ENCODE measurements around the gene MMP3. TPM values are rescaled to one million over a fixed set of nuclear protein-coding genes. Genes with fewer than 3 reads are reported as not detected.

MMP3 gene
- total RNA-seq, 1 experiment from 2014 or later, result not detected

GRCh38 chr11:102791271-102792036, 52.0 kb downstream of the MMP3 start:
- Histone ChIP-seq H3K4me2 (ENCODE audit: insufficient read depth, insufficient read length, low read length) (no peak overlapping the region), H2BK5ac (ENCODE audit: insufficient read length, low read length) (no peak overlapping the region), H4K91ac (ENCODE audit: insufficient read length, low read depth, low read length) (no peak overlapping the region), H3K27ac (ENCODE audit: insufficient read length, low read depth, low read length) (no peak overlapping the region), H3K9ac (ENCODE audit: extremely low read depth, insufficient read length, low read length) (no peak overlapping the region), H3K27me3 (ENCODE audit: insufficient read depth, low read length) (no peaks in the 10 kb centered on the region), H3K23me2 (ENCODE audit: insufficient read length, low read depth, low read length, poor library complexity, severe bottlenecking) (no peaks in the 10 kb centered on the region), H2BK12ac (ENCODE audit: insufficient read length, low read depth, low read length) (no peak overlapping the region), H3K56ac (ENCODE audit: insufficient read length, low read depth, low read length) (no peak overlapping the region), H4K5ac (ENCODE audit: insufficient read length, low read depth, low read length) (no peak overlapping the region), H3K79me2 (ENCODE audit: insufficient read depth, low read length) (no peaks in the 10 kb centered on the region), H2BK120ac (ENCODE audit: low read depth, low read length, poor library complexity, severe bottlenecking) (no peak overlapping the region), H2BK15ac (ENCODE audit: low read depth, low read length) (no peak overlapping the region), H3K18ac (ENCODE audit: insufficient read length, low read depth, low read length) (no peak overlapping the region), H2AK5ac (ENCODE audit: insufficient read length, low read length) (no peak overlapping the region), H3K23ac (ENCODE audit: insufficient read length, low read depth, low read length) (no peak overlapping the region), H3K4ac (ENCODE audit: low read depth, low read length) (no peak overlapping the region), H3K14ac (ENCODE audit: insufficient read depth, low read length) (no peak overlapping the region), H3K9me3 (ENCODE audit: control insufficient read depth, low read depth, low read length) (no peaks in the 10 kb centered on the region), H3T11ph (ENCODE audit: low read length) (no peak overlapping the region), H3K4me1 (ENCODE audit: insufficient read depth, low read length) (no peaks in the 10 kb centered on the region), H2AFZ (ENCODE audit: low read length) (no peak overlapping the region), H4K20me1 (ENCODE audit: control insufficient read depth, insufficient read depth, insufficient read length) (no peaks in the 10 kb centered on the region), H2BK20ac (ENCODE audit: low read depth, low read length, poor library complexity, severe bottlenecking) (no peak overlapping the region), H3K79me1 (ENCODE audit: insufficient read depth, low read depth, low read length, poor library complexity, severe bottlenecking) (no peaks in the 10 kb centered on the region), H4K8ac (replicated peaks; ENCODE audit: insufficient read length, low read depth, low read length) (no peak overlapping the region)
- no CpG with 5 or more reads among the region's 4 CpGs for WGBS (ENCODE audit: extremely low coverage, insufficient read length, low lambda C conversion rate)
- Mint-ChIP-seq H3K4me1 (peaks cover 0 to 2% of the 10 kb centered on the region in 2 experiments; a peak in 1 of 4 replicates), H3K9me3 (no peaks in the 10 kb centered on the region), H3K27me3 (ENCODE audit: low read depth) (no peaks in the 10 kb centered on the region), H3K36me3 (ENCODE audit: insufficient read depth in 1 of 3, low read depth in 3 of 3) (no peaks in the 10 kb centered on the region), H3K27ac (no peak overlapping the region), H3K4me3 (no peak overlapping the region)
- TF ChIP-seq CTCF (conservative IDR thresholded peaks at IDR 0.05), result no peak
- no peak for DNase-seq
